Embryonic facial prominence (tissue), 1 donor: ENCODE results near the gene CDH24.

Source experiments
- DNase-seq: peaks from one replicate; pipeline ENCODE4 v3.0.0-alpha.2; 2016; ENCODE audit errors: extremely low spot score

Gene CDH24

GRCh38 chr14:23045419-23046357 lies 11.6 kb downstream of the CDH24 start:
- no peak for DNase-seq

GRCh38 chr14:23044840-23045239 lies 12.5 kb downstream of the CDH24 start:
- no peak for DNase-seq

GRCh38 chr14:23043754-23044153 lies 13.6 kb downstream of the CDH24 start:
- no peak for DNase-seq

- DNase-seq, result no peak
These were observed 14.2 kb downstream of the CDH24 start for GRCh38 chr14:23043145-23043544.

- no peak for DNase-seq
These were observed 15.0 kb downstream of the CDH24 start, which contains the start of gene PSMB11 for GRCh38 chr14:23042162-23042965. TSS of gene PSMB11 (plus strand) at chr14:23042212. CDS start at chr14:23042226, 14 bp downstream.

GRCh38 chr14:23041729-23042128 lies 15.6 kb downstream of the CDH24 start:
- no peak for DNase-seq

GRCh38 chr14:23040100-23040499 lies 17.2 kb downstream of the CDH24 start:
- no peak for DNase-seq

- no peak for DNase-seq
These were observed 21.8 kb downstream of the CDH24 start for GRCh38 chr14:23035303-23036144.

- peak; percentile 92 for DNase-seq
These were observed 22.6 kb downstream of the CDH24 start, which contains the start of gene PSMB5 for GRCh38 chr14:23034498-23035302. TSS of gene PSMB5 (minus strand) at chr14:23034900. CDS start at chr14:23034881, 19 bp downstream.

GRCh38 chr14:23033801-23034497 lies 23.4 kb downstream of the CDH24 start:
- no peak for DNase-seq

- no peak for DNase-seq
These were observed 24.0 kb downstream of the CDH24 start for GRCh38 chr14:23033251-23033727.

- no peak for DNase-seq
These were observed 26.4 kb downstream of the CDH24 start for GRCh38 chr14:23030936-23031335.

GRCh38 chr14:23028799-23029198 lies 28.5 kb downstream of the CDH24 start:
- DNase-seq, result no peak

- DNase-seq, result no peak
These were observed 32.0 kb downstream of the CDH24 start for GRCh38 chr14:23025151-23025814.

- no peak for DNase-seq
These were observed 32.7 kb downstream of the CDH24 start for GRCh38 chr14:23024612-23025075.

- no peak for DNase-seq
These were observed 33.5 kb downstream of the CDH24 start for GRCh38 chr14:23023795-23024152.

- no peak for DNase-seq
These were observed 34.1 kb downstream of the CDH24 start for GRCh38 chr14:23023022-23023794.

GRCh38 chr14:23021889-23022442 lies 35.4 kb downstream of the CDH24 start:
- no peak for DNase-seq
